DMS153 treated with DMSO at 0.1 percent for 48 hours (cell line): ENCODE data around the gene IL22RA2.

Source experiments
- DNase-seq: peaks from one replicate; lab custom pipeline; 2025; ENCODE audit not compliant: unreplicated experiment; lab: John Stamatoyannopoulos, UW

Gene IL22RA2

GRCh38 chr6:137097526-137097925 lies 75.9 kb downstream of the IL22RA2 start:
- DNase-seq: no peak

GRCh38 chr6:137097057-137097456 lies 76.4 kb downstream of the IL22RA2 start:
- DNase-seq: no peak

- DNase-seq: no peak
These were observed 77.7 kb downstream of the IL22RA2 start for GRCh38 chr6:137095651-137096238.

- DNase-seq: no peak
These were observed 78.4 kb downstream of the IL22RA2 start for GRCh38 chr6:137095093-137095492.

- peak; percentile 87 for DNase-seq
These were observed 78.9 kb downstream of the IL22RA2 start for GRCh38 chr6:137094411-137095008.
